ENCODE data around the gene GSTO2.
"Not testable (repeated sequence)": the region's sequence is repeated elsewhere in the genome, so short reads cannot be mapped to it uniquely, and the experiment has no call there.

GSTO2 gene

DNA sequence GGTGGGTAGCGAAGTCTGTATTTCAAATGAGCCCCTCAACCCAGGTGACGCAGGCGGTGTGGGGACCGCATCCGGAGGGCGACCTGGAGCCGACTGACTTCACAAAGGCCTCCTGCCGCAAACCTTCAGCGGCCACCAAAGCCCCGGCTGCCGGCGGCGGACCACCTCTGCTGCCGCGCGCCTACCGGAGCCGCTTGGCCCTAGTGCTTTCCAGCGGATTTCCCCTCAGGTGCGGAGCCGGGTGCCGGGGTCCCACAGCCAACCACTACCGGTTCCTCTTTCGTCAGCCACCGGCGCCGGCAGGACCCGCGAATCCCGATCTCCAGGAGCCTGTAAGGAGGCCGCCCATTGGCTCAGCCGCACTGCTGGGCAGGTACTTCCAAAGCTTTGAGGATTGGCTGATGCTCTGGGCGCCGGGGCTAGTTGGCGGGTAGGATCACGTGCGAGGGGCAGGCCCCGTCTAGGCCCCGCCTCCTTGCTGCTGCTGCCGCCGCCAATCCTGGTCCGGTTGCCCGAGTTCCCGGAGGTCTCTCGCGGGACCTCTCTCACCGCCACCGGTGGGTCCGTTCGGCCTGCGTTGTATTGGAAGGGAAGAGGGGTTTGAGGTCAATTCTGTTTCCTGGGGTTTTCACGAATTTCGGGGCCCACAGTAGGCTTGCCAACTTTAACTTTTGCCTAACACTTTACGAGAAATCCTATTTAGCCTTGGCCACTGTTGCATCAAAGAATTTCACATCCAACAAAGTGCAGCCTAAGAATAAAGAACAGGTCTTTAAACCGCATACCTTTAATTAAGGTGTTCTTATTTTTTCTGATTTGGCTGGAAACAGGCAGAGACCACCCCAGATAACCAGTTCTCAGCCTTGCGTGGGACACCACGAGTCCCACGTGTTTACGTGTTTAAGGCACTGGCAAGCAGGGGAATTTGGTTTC, at the start of gene GSTO2:
GSTO2 (plus strand) TSS at position 472 of the 933 bp plus-strand sequence. CDS start 5,732 bp downstream, outside the sequence.
- DNase-seq (ENCODE audit: low read depth) = peak; percentile 94

- DNase-seq (ENCODE audit: low read depth) = no peak
Measured at GRCh38 chr10:104220522-104220921, 48.5 kb upstream of the GSTO2 start.

- no peak for DNase-seq (ENCODE audit: low read depth)
Measured at GRCh38 chr10:104223304-104223703, 45.7 kb upstream of the GSTO2 start.

GRCh38 chr10:104230490-104230889, 38.5 kb upstream of the GSTO2 start:
- no peak for DNase-seq (ENCODE audit: low read depth)

- DNase-seq (ENCODE audit: low read depth) = peak; percentile 99
Measured at GRCh38 chr10:104231784-104232612, 37.0 kb upstream of the GSTO2 start, which contains the start of gene CFAP43. Gene CFAP43, minus strand, starts transcription at chr10:104232364. Its CDS starts 118 bp downstream, at chr10:104232246.

DNA sequence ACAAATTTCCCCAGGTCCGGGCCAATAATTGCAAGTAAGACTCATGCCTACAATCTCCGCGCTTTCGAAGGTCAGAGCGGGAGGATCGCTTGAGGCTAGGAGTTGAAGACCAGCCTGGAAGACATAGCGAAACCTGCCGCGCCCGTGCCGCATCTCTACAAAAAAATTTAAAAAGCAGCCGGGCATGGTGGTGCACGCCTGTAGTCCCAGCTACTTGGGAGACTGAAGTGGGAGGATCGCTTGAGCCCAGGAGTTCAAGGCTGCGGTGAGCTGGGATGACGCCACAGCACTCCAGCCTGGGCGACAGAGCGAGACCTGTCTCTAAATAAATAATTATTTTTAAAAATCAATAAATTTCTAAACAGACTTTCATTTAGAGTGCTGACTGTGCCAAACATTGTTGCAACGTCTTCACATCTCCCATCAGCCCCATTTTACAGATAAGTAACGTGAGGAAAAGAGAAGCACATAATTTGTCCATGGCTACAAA, 36.3 kb upstream of the GSTO2 start:
- DNase-seq (ENCODE audit: low read depth) = no peak

GRCh38 chr10:104233817-104234216, 35.2 kb upstream of the GSTO2 start:
- DNase-seq (ENCODE audit: low read depth) = no peak

DNA sequence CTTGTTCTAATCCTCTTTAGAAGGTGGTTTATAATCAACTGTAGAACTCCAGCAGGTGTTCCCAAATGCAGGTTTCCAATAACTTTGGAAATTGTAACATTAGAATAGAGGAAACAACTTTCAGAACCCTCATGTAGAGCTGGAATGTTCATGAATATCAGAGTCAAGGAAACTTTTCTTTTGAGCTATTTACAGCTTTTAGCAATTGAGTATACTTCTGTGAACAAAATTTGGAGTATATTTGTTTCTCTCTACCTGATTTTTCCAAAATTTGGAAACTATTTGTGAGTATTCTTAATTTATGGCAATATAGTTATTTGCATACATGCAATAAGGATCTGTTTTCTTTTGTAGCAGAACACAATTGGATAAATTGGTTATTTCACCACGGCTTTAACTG, 34.0 kb upstream of the GSTO2 start:
- no peak for DNase-seq (ENCODE audit: low read depth)

DNA sequence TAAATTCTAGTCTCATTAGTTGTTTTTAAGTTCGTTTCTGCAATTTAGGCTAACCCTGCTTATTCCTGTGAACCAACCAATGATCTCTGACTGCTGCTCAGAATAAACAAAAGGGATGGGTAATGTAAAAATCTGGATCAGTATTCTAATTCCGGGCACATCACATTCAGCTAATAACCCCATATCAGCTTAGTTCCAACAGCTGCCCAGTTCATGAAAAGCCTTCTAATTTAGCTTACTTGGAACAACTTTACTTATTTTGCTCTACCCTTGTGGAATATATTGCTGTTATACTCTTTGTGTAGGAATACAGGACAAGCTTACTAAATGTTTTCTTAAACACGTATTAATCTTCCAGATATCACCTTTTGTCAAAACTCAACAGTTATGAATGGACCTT, 33.2 kb upstream of the GSTO2 start:
- no peak for DNase-seq (ENCODE audit: low read depth)

GRCh38 chr10:104240078-104240477, 28.9 kb upstream of the GSTO2 start:
- no peak for DNase-seq (ENCODE audit: low read depth)

DNA sequence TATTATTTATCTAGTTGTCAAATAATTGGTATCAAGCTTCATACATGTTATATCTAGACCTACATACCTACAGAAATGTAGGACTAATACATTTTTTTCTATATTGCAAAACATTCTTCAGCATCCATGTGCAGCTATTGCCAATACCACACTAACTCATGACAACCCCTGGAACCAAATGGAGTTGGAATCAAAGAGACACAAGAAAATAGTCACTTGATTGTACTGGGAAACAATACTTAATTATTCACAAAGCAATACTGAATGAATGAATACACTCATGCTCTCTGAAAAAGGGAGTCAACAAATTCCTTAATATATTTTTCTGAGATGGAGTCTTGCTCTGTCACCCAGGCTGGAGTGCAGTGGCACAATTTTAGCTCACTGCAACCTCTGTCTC, 26.4 kb upstream of the GSTO2 start:
- DNase-seq (ENCODE audit: low read depth) = no peak

GRCh38 chr10:104243009-104243408, 26.0 kb upstream of the GSTO2 start:
- not testable (repeated sequence) for DNase-seq (ENCODE audit: low read depth)

GRCh38 chr10:104243512-104243911, 25.5 kb upstream of the GSTO2 start:
- no peak for DNase-seq (ENCODE audit: low read depth)

DNA sequence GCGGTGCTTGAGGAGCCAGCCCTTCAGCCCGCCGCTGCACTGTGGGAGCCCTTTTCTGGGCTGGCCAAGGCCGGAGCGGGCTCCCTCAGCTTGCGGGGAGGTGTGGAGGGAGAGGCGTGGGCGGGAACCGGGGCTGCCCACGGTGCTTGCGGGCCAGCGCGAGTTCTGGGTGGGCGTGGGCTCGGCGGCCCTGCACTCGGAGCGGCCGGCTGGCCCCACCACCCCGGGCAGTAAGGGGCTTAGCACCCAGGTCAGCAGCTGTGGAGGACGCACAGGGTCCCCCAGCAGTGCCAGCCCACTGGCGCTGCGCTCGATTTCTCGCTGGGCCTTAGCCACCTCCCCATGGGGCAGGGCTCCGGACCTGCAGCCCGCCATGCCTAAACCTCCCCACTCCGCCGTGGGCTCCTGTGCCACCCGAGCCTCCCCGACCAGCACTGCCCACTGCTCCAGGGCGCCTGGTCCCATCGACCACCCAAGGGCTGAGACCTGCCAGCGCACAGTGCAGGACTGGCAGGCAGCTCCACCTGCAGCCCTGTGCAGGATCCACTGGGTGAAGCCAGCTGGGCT, 23.8 kb upstream of the GSTO2 start:
- DNase-seq (ENCODE audit: low read depth) = no peak

GRCh38 chr10:104246976-104247375, 22.0 kb upstream of the GSTO2 start:
- DNase-seq (ENCODE audit: low read depth) = no peak

DNA sequence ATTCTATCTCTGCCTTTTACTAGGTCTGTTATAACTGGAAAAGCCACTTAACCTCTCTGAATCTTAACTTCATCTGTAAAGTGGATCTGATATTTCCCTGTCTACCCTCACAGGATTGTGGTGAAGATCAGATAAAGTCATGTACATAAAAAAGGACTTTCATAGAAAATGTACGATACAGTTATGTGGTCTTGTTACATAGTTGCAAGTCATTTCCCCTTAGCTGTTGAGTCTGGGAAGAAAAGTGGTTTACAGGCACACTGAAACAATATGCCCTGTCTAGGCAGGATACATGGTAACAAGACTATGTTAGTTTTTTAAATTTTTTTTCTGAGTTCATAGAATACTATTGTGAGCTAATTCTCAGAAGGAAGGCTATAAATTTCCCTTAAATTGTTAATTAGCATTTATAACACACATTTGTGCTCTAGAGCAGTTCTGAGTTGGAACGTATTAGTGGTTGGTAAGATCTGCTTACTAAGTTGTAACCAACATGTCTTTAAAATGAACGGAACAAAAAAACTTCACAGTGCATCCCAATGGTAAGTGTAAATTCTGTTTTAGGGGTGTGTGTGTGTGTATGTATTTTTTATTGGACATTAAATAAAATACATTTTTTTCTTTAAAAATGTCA, 21.4 kb upstream of the GSTO2 start:
- DNase-seq (ENCODE audit: low read depth) = no peak

DNA sequence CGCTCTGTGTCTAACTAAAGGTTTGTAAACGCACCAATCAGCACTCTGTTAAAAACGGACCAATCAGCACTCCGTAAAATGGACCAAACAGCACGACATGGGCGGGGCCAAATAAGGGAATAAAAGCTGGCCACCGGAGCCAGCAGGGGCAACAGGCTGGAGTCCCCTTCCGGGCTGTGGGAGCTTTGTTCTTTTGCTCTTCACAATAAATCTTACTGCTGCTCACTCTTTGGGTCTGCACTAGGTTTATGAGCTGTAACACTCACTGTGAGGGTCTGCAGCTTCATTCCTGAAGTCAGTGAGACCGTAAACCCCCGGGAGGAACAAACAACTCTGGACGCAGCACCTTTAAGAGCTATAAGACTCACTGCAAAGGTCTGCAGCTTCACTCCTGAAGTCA, 20.1 kb upstream of the GSTO2 start:
- DNase-seq (ENCODE audit: low read depth) = not testable (repeated sequence)

DNA sequence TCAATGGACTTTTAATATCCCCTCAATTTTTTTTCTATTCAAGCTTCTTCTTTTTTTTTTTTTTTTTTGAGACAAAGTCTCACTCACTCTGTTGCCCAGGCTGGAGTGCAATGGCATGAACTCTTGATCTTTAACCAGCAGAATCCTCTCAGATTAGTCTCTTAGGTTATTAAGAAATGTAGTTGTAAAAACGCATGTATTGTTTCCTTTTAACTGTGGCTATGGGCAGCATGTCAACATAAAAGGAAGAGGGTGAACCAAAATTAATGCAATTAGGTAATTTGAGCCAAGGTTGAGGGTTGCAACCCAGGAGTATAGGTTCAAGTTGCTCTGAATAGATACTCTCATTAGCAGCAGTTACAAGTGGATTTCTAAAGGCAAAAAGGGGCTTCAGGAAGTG, 18.6 kb upstream of the GSTO2 start:
- no peak for DNase-seq (ENCODE audit: low read depth)

GRCh38 chr10:104251443-104251842, 17.5 kb upstream of the GSTO2 start:
- no peak for DNase-seq (ENCODE audit: low read depth)

DNA sequence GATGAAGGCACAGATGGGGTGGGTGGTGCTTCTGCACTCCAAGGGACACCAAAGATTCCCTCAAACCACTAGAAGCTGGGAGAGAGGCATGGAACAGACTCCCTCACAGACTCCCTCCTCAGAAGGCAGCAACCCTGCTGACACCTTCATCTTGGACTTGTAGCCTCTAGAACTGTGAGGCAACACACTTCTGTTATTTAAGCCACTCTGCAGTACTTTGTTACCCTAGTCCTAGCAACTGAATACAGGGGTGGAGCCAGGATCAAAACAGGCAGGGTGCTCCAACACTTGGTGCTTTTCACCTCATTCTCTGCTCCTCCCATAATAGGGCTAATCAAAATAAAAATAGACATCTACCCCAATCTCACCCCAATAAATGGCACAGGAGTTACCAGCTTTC, 16.6 kb upstream of the GSTO2 start:
- DNase-seq (ENCODE audit: low read depth) = no peak

- no peak for DNase-seq (ENCODE audit: low read depth)
Measured at GRCh38 chr10:104253106-104253505, 15.9 kb upstream of the GSTO2 start.

Measured in activated T-cell treated with anti-CD3 and anti-CD28 coated beads for 1 hour (primary cell).